PC-9 (cell line): ENCODE data around the gene MTLN. TPM values are rescaled to one million over a fixed set of nuclear protein-coding genes. Genes with fewer than 3 reads are reported as not detected.
A peak's percentile ranks its signal among the peaks of the same experiment; 100 is the strongest.
"Not testable (repeated sequence)": the region's sequence is repeated elsewhere in the genome, so short reads cannot be mapped to it uniquely, and the experiment has no call there.

Experiments used
- BruUV-seq: library from RNA; stranded (reverse); fragments of 400-500 nt; replicated peaks from 2 replicates; lab custom pipeline; 2021; lab: Mats Ljungman, UMichigan
- CTCF ChIA-PET: fragments of 300-600 bp; sonication (Branson Sonifier 250); formaldehyde crosslinking; loops from one replicate; lab custom pipeline; 2022; ENCODE audit warnings: antibody characterized with exemption; lab: Charles Lee
- POLR2A ChIA-PET: fragments of 300-600 bp; sonication (Branson Sonifier 250); formaldehyde crosslinking; loops from one replicate; lab custom pipeline; 2022; ENCODE audit warnings: antibody characterized with exemption; ENCODE audit not compliant: unreplicated experiment; lab: Charles Lee
- DNase-seq, 2 experiments: peaks; one replicate each; pipeline versions ENCODE4 v3.0.0 to v3.0.0-alpha.2; 2015 to 2022; ENCODE audit warnings: mixed read lengths in 1 of 2
- H2AFZ ChIP-seq: fragments of 200-600 bp; sonication (generic); 2 replicates; pipeline ENCODE4 v1.8.1; 2017; ENCODE audit warnings: antibody characterized with exemption
- H3F3A ChIP-seq: fragments of 200-600 bp; sonication (generic); 2 replicates; pipeline ENCODE4 v1.8.1; 2017; ENCODE audit warnings: antibody characterized with exemption, mild to moderate bottlenecking, low read depth; ENCODE audit not compliant: insufficient read depth
- H3K27ac ChIP-seq: fragments of 200-600 bp; sonication (generic); 2 replicates; pipeline ENCODE4 v1.6.1; 2016; ENCODE audit warnings: mixed run types
- H3K27me3 ChIP-seq: fragments of 200-600 bp; sonication (generic); 2 replicates; pipeline ENCODE4 v1.6.1; 2016; ENCODE audit warnings: low read depth, mixed run types; ENCODE audit not compliant: insufficient read depth
- H3K36me3 ChIP-seq: fragments of 200-600 bp; sonication (generic); 2 replicates; pipeline ENCODE4 v1.6.1; 2016; ENCODE audit warnings: low read depth, mixed run types
- H3K4me1 ChIP-seq: fragments of 200-600 bp; sonication (generic); replicated peaks from 2 replicates; pipeline ENCODE4 v1.6.1; 2016; ENCODE audit warnings: mixed run types; ENCODE audit not compliant: insufficient read depth
- H3K4me2 ChIP-seq: fragments of 200-600 bp; sonication (generic); 2 replicates; pipeline ENCODE4 v1.6.1; 2017; ENCODE audit warnings: mixed run types
- H3K4me3 ChIP-seq: fragments of 200-600 bp; sonication (generic); 2 replicates; pipeline ENCODE4 v1.6.1; 2016; ENCODE audit warnings: mixed run types
- H3K79me2 ChIP-seq: fragments of 200-600 bp; sonication (generic); 2 replicates; pipeline ENCODE4 v1.6.1; 2017; ENCODE audit warnings: low read depth, mixed run types
- H3K9me2 ChIP-seq: fragments of 200-600 bp; sonication (generic); 2 replicates; pipeline ENCODE4 v1.8.1; 2017; ENCODE audit warnings: mild to moderate bottlenecking; ENCODE audit not compliant: insufficient read depth
- H3K9me3 ChIP-seq: fragments of 200-600 bp; sonication (generic); 2 replicates; pipeline ENCODE4 v1.8.1; 2016; ENCODE audit warnings: low read depth; ENCODE audit not compliant: insufficient read depth
- H4K20me1 ChIP-seq: fragments of 200-600 bp; sonication (generic); 2 replicates; pipeline ENCODE4 v1.8.1; 2017; ENCODE audit not compliant: insufficient read depth
- CTCF ChIP-seq: fragments of 200-600 bp; sonication (generic); conservative IDR thresholded peaks from 2 replicates; pipeline ENCODE4 v1.6.1; 2017; ENCODE audit warnings: mixed run types, antibody characterized with exemption, mild to moderate bottlenecking, moderate library complexity
- EZH2 ChIP-seq: fragments of 200-600 bp; sonication (generic); IDR thresholded peaks from 2 replicates; pipeline ENCODE4 v1.8.0; 2017; ENCODE audit warnings: antibody characterized with exemption, low read depth
- intact Hi-C: fragments of 100-400 bp; cut with micrococcal nuclease; formaldehyde crosslinking; loops from one replicate; pipeline ENCODE4 v1.10.0; 2022; ENCODE audit not compliant: unreplicated experiment
- total RNA-seq: library from RNA; stranded (reverse); gene quantifications from 2 replicates; pipeline ENCODE4 v1.2.3, GENCODE V29; 2021

Gene MTLN
- total RNA-seq, 1 experiment from 2014 or later = 36.4 TPM

GRCh38 chr2:110219496-110220189, 7.3 kb upstream of the MTLN start:
- Histone ChIP-seq H3K9me3 (no peaks in the 10 kb centered on the region), H3K27ac (no peak overlapping the region), H4K20me1 (no peaks in the 10 kb centered on the region), H3K9me2 (no peaks in the 10 kb centered on the region), H2AFZ (no peak overlapping the region), H3F3A (no peaks in the 10 kb centered on the region), H3K4me2 (no peak overlapping the region), H3K27me3 (peaks cover 29% of the 10 kb centered on the region; the same call in 1 of the 2 replicates), H3K36me3 (no peaks in the 10 kb centered on the region), H3K4me1 (no peaks in the 10 kb centered on the region), H3K4me3 (no peak overlapping the region), H3K79me2 (no peaks in the 10 kb centered on the region)
- TF ChIP-seq EZH2 (no peak), CTCF (no peak)
- ChIA-PET CTCF (no interaction called here), POLR2A (no interaction called here)
- DNase-seq = peak in 1 of 2 experiments; percentile 55
- intact Hi-C loops = no loop called here
- no TSS peak for BruUV-seq

GRCh38 chr2:110218889-110219288, 6.5 kb upstream of the MTLN start:
- intact Hi-C loops, DNase-seq, H4K20me1 ChIP-seq, H3K27ac ChIP-seq, H3K9me2 ChIP-seq, H3K36me3 ChIP-seq, H3K4me1 ChIP-seq, BruUV-seq, H3K9me3 ChIP-seq, CTCF ChIA-PET, H3K4me3 ChIP-seq, H3F3A ChIP-seq, H3K79me2 ChIP-seq, H3K4me2 ChIP-seq, POLR2A ChIA-PET, H2AFZ ChIP-seq: not testable (repeated sequence)
- peaks cover 29% of the 10 kb centered on the region; the same call in 1 of the 2 replicates for H3K27me3 ChIP-seq

GRCh38 chr2:110216803-110217202, 4.5 kb upstream of the MTLN start:
- Histone ChIP-seq H3K4me3 (no peak overlapping the region), H4K20me1 (no peaks in the 10 kb centered on the region), H3K9me3 (no peaks in the 10 kb centered on the region), H3K79me2 (peaks cover 4% of the 10 kb centered on the region), H3K4me1 (0 out of 2 replicates have a peak, but pooled peaks cover 6% of the 10 kb centered on the region), H3K36me3 (no peaks in the 10 kb centered on the region), H3F3A (no peaks in the 10 kb centered on the region), H2AFZ (no peak overlapping the region), H3K9me2 (no peaks in the 10 kb centered on the region), H3K27me3 (peaks cover 26% of the 10 kb centered on the region; the same call in 1 of the 2 replicates), H3K27ac (no peak overlapping the region), H3K4me2 (no peak overlapping the region)
- ChIA-PET CTCF (no interaction called here), POLR2A (interaction anchor here (0.6 kb wide), 1 partner anchor 55 kb away, joined by 4 read pairs; no protein-coding TSS in a partner anchor)
- no TSS peak for BruUV-seq
- intact Hi-C loops = no loop called here
- TF ChIP-seq CTCF (no peak), EZH2 (no peak)
- DNase-seq = no peak
